Activated B cell treated with CpG ODN at 0.5 μM for 24 hours (primary cell): ENCODE results near the gene PAK4. TPM values are rescaled to one million over a fixed set of nuclear protein-coding genes. Genes with fewer than 3 reads are reported as not detected.

ENCODE experiments used
- ATAC-seq: fragments of 200-7000 bp; cut with Tn5 transposase; one replicate; pipeline ENCODE4 v1.10.0; 2021; ENCODE audit warnings: low read depth, mild to moderate bottlenecking, moderate library complexity
- CTCF ChIA-PET: fragments of 350-600 bp; sonication (Branson Sonifier 250); formaldehyde crosslinking; loops from one replicate; lab custom pipeline; 2021; ENCODE audit warnings: antibody characterized with exemption; lab: Charles Lee
- POLR2A ChIA-PET: fragments of 350-600 bp; sonication (Branson Sonifier 250); formaldehyde crosslinking; loops from one replicate; lab custom pipeline; 2021; ENCODE audit warnings: antibody characterized with exemption; lab: Charles Lee
- DNase-seq: peaks from one replicate; pipeline ENCODE4 v3.0.0; 2022
- H3K27ac Mint-ChIP-seq: one replicate; pipeline ENCODE4 v1.8.0; 2020; ENCODE audit warnings: mixed read lengths
- H3K27me3 Mint-ChIP-seq: one replicate; pipeline ENCODE4 v1.8.0; 2021; ENCODE audit warnings: mixed read lengths
- H3K36me3 Mint-ChIP-seq: one replicate; pipeline ENCODE4 v1.8.0; 2021; ENCODE audit warnings: low read depth, mixed read lengths
- H3K4me1 Mint-ChIP-seq: one replicate; pipeline ENCODE4 v1.8.0; 2021; ENCODE audit warnings: mixed read lengths
- H3K4me3 Mint-ChIP-seq: one replicate; pipeline ENCODE4 v1.8.0; 2020; ENCODE audit warnings: mild to moderate bottlenecking, mixed read lengths
- H3K9me3 Mint-ChIP-seq: one replicate; pipeline ENCODE4 v1.8.0; 2020; ENCODE audit warnings: mixed read lengths
- intact Hi-C: fragments of 100-400 bp; cut with micrococcal nuclease; formaldehyde crosslinking; loops from one replicate; pipeline ENCODE4 v1.15.1; 2024
- total RNA-seq: library from RNA; stranded (reverse); gene quantifications from 2 replicates; pipeline ENCODE4 v1.2.3, GENCODE V29; 2022
- TF ChIP-seq, protein P1 (sequence below): fragments of 200-600 bp; IDR thresholded peaks from one replicate; pipeline ENCODE4 v1.8.0; 2022; ENCODE audit warnings: antibody characterized with exemption, mild to moderate bottlenecking

The PAK4 gene
- total RNA-seq, 1 donor from 2014 or later, result 14.2 TPM

DNA sequence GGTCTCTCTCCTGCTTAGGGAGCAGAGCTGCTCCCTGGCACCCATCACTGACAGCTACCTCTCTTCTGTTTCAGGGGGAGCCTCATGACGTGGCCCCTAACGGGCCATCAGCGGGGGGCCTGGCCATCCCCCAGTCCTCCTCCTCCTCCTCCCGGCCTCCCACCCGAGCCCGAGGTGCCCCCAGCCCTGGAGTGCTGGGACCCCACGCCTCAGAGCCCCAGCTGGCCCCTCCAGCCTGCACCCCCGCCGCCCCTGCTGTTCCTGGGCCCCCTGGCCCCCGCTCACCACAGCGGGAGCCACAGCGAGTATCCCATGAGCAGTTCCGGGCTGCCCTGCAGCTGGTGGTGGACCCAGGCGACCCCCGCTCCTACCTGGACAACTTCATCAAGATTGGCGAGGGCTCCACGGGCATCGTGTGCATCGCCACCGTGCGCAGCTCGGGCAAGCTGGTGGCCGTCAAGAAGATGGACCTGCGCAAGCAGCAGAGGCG, 48.0 kb downstream of the PAK4 start:
- no peak for ATAC-seq
- TF ChIP-seq, protein P1, sequence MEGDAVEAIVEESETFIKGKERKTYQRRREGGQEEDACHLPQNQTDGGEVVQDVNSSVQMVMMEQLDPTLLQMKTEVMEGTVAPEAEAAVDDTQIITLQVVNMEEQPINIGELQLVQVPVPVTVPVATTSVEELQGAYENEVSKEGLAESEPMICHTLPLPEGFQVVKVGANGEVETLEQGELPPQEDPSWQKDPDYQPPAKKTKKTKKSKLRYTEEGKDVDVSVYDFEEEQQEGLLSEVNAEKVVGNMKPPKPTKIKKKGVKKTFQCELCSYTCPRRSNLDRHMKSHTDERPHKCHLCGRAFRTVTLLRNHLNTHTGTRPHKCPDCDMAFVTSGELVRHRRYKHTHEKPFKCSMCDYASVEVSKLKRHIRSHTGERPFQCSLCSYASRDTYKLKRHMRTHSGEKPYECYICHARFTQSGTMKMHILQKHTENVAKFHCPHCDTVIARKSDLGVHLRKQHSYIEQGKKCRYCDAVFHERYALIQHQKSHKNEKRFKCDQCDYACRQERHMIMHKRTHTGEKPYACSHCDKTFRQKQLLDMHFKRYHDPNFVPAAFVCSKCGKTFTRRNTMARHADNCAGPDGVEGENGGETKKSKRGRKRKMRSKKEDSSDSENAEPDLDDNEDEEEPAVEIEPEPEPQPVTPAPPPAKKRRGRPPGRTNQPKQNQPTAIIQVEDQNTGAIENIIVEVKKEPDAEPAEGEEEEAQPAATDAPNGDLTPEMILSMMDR, result no peak
- no peak for DNase-seq
- POLR2A ChIA-PET, result no interaction called here
- Mint-ChIP-seq H3K36me3 (peaks cover 60% of the 10 kb centered on the region), H3K9me3 (no peaks in the 10 kb centered on the region), H3K4me1 (no peaks in the 10 kb centered on the region), H3K27me3 (no peaks in the 10 kb centered on the region), H3K4me3 (no peak overlapping the region), H3K27ac (no peak overlapping the region)
- intact Hi-C loops, result no loop called here
- CTCF ChIA-PET, result no interaction called here

DNA sequence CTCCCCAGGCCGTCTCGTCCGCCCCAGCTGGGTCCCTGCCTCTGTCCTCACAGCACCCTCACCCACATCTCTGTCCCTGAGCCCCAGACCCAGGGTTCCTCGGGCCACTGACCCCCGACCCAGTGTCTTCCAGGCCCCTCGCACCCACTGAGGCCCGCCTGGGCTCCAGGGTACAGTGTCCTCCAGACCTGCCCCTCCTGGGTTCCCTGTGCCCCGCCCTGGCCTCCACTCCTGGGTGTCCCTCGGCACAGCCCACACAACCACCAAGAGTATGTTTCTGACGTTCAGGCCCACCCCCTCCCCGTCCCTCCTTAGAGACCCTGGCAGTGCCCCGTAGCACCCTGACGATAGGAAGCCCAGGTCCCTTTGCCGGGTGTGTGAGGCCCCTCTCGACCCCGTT, 48.6 kb downstream of the PAK4 start:
- Mint-ChIP-seq H3K9me3 (no peaks in the 10 kb centered on the region), H3K27me3 (no peaks in the 10 kb centered on the region), H3K4me1 (no peaks in the 10 kb centered on the region), H3K36me3 (peaks cover 60% of the 10 kb centered on the region), H3K4me3 (no peak overlapping the region), H3K27ac (no peak overlapping the region)
- POLR2A ChIA-PET, result no interaction called here
- intact Hi-C loops, result no loop called here
- TF ChIP-seq, protein P1, result no peak
- CTCF ChIA-PET, result no interaction called here
- no peak for DNase-seq
- ATAC-seq, result no peak

DNA sequence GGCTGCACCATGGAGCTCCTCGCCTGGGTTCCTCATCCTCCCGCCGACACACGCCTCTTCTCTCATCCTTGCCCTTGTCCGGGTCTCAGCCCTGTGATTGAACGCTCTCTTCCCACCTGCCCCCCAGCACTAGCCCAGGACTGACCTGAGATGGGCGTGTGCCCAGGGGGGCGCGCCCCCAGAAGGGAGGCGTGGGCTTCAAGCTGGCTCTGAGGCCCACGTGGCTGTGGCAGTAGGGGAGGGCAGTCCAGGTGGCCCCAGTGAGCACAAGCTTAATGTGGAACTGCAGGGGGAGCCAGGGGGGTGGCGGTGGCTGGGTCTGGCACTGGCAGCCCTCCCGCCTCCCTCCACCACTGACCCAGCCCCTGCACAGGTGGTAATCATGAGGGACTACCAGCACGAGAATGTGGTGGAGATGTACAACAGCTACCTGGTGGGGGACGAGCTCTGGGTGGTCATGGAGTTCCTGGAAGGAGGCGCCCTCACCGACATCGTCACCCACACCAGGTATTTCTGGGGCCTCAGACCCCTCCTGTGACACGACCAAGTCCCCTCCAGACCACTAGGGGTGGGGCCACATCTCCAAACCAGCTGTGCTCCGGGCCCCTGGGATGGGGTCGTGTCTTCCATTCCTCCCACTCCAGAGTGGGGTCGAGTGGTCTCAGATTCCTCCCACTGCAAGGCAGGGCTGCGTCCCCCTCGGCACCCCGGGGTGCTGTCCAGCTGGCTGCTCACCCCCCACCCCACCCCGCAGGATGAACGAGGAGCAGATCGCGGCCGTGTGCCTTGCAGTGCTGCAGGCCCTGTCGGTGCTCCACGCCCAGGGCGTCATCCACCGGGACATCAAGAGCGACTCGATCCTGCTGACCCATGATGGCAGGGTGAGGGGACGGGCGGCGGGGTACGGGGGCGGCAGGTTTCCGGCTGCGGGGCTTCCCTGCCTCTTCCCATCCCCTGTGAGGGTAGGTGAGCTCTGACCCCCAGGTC, 49.3 kb downstream of the PAK4 start:
- TF ChIP-seq, protein P1, result no peak
- Mint-ChIP-seq H3K27ac (no peak overlapping the region), H3K4me1 (no peaks in the 10 kb centered on the region), H3K9me3 (no peaks in the 10 kb centered on the region), H3K27me3 (no peaks in the 10 kb centered on the region), H3K36me3 (peaks cover 58% of the 10 kb centered on the region), H3K4me3 (no peak overlapping the region)
- intact Hi-C loops, result no loop called here
- DNase-seq (no peak), ATAC-seq (no peak)
- CTCF ChIA-PET, result no interaction called here
- POLR2A ChIA-PET, result no interaction called here

DNA sequence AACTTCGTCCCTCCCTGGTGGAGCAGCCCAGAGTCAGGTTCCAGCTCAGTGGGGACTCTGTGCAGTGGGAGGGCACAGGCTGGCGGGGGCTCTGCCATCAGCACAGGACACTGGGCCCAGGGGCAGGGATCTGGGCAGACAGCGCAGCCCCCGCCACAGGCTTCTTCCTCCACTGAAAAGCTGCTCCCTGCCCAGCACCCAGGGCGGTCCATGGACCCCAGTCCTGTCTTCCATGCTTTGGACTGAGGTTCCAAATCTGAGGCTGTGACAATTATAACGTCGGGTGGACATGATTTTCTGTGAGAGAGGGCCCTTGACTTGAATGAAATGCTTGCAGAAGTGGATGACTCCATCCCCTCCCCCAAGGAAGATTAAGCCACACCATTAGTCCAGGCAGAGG, 50.0 kb downstream of the PAK4 start:
- no peak for ATAC-seq
- CTCF ChIA-PET, result no interaction called here
- intact Hi-C loops, result no loop called here
- no peaks in the 10 kb centered on the region for H3K4me1 Mint-ChIP-seq
- DNase-seq, result no peak
- H3K4me3 Mint-ChIP-seq, result no peak overlapping the region
- H3K27ac Mint-ChIP-seq, result no peak overlapping the region
- no peaks in the 10 kb centered on the region for H3K27me3 Mint-ChIP-seq
- TF ChIP-seq, protein P1, result no peak
- no peaks in the 10 kb centered on the region for H3K9me3 Mint-ChIP-seq
- POLR2A ChIA-PET, result no interaction called here
- peaks cover 56% of the 10 kb centered on the region for H3K36me3 Mint-ChIP-seq

DNA sequence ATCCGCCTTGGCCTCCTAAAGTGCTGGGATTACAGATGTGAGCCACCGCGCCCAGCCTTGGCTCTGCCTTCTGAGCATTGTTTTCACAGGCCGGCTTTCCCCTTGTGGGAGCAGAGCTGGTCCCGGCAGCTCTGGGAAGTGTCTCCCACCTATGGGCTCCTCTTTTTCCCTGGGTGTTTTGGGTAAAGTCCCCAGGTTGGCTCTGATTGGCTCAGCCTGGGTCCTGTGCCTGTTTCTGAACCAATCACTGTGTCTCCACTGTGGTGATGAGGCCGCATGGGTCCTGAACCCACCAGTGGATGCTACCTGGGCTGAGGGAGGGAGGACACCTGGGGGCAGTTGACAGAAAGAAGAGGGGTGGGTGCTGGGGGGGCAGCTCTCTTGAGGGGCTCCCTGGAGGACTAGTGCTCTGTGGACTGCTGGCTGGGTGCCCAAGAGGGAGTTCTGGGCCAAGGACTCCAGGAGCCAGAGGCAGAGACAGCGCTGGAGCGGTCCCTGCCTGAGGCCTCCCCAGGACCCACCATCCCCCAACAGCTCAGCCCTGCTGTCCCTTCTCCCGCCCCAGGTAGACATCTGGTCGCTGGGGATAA, 51.6 kb downstream of the PAK4 start:
- TF ChIP-seq, protein P1, result no peak
- Mint-ChIP-seq H3K9me3 (no peaks in the 10 kb centered on the region), H3K27ac (no peak overlapping the region), H3K36me3 (peaks cover 48% of the 10 kb centered on the region), H3K4me3 (no peak overlapping the region), H3K4me1 (no peaks in the 10 kb centered on the region), H3K27me3 (no peaks in the 10 kb centered on the region)
- CTCF ChIA-PET, result no interaction called here
- ATAC-seq, result no peak
- intact Hi-C loops, result no loop called here
- DNase-seq, result no peak
- POLR2A ChIA-PET, result no interaction called here
